NCI-H1417 treated with DMSO at 0.1 percent for 48 hours (cell line): ENCODE results near the gene CNTFR.

Experiments used
- DNase-seq: peaks from one replicate; lab custom pipeline; 2025; lab: John Stamatoyannopoulos, UW

Gene CNTFR

GRCh38 chr9:34620061-34620994 lies 30.8 kb upstream of the CNTFR start, which contains the start of gene DCTN3:
Gene DCTN3 (minus strand): TSS chr9:34620495. CDS start chr9:34620464, 31 bp downstream.
- no peak for DNase-seq

- no peak for DNase-seq
Measured at GRCh38 chr9:34615132-34615531, 25.6 kb upstream of the CNTFR start.

- DNase-seq: no peak
Measured at GRCh38 chr9:34612788-34613390, 23.4 kb upstream of the CNTFR start.

GRCh38 chr9:34611811-34612787 lies 22.6 kb upstream of the CNTFR start, which contains the start of gene RPP25L:
Gene RPP25L (minus strand): TSS chr9:34612097. CDS start chr9:34611296, 801 bp downstream.
- no peak for DNase-seq

- no peak for DNase-seq
Measured at GRCh38 chr9:34611251-34611810, 21.8 kb upstream of the CNTFR start.

- no peak for DNase-seq
Measured at GRCh38 chr9:34610434-34611206, 21.1 kb upstream of the CNTFR start.

- no peak for DNase-seq
Measured at GRCh38 chr9:34607331-34607730, 17.8 kb upstream of the CNTFR start.

GRCh38 chr9:34606905-34607304 lies 17.4 kb upstream of the CNTFR start:
- DNase-seq: no peak

GRCh38 chr9:34606190-34606589 lies 16.7 kb upstream of the CNTFR start:
- DNase-seq: no peak

- DNase-seq: no peak
Measured at GRCh38 chr9:34603610-34604231, 14.2 kb upstream of the CNTFR start.

- DNase-seq: no peak
Measured at GRCh38 chr9:34601937-34602573, 12.5 kb upstream of the CNTFR start.

- no peak for DNase-seq
Measured at GRCh38 chr9:34600908-34601307, 11.4 kb upstream of the CNTFR start.

- no peak for DNase-seq
Measured at GRCh38 chr9:34599546-34599945, 10.0 kb upstream of the CNTFR start.

GRCh38 chr9:34594177-34594576 lies 4.7 kb upstream of the CNTFR start:
- DNase-seq: no peak

GRCh38 chr9:34592895-34593601 lies 3.5 kb upstream of the CNTFR start:
- no peak for DNase-seq

- no peak for DNase-seq
Measured at GRCh38 chr9:34591917-34592866, 2.7 kb upstream of the CNTFR start.

GRCh38 chr9:34591248-34591916 lies 1.9 kb upstream of the CNTFR start:
- DNase-seq: no peak
